Endometrial microvascular endothelial cells (primary cell): Measurements from ENCODE around the gene TEX9. TPM values are rescaled to one million over a fixed set of nuclear protein-coding genes. Genes with fewer than 3 reads are reported as not detected.
"Not testable (repeated sequence)": the region's sequence is repeated elsewhere in the genome, so short reads cannot be mapped to it uniquely, and the experiment has no call there.

Source experiments
- in situ Hi-C: cut with HindIII; loops from 2 replicates; pipeline ENCODE4 v1.10.0; 2017; ENCODE audit warnings: low sequenced_read_pairs, low pct_unique_long_range_greater_than_20kb; ENCODE audit errors: inconsistent ontology term
- total RNA-seq: library from RNA; depleted of rRNA; stranded (reverse); fragments of >200 nt; gene quantifications from one replicate; pipeline ENCODE4 v1.2.3, GENCODE V29; 2015; ENCODE audit errors: inconsistent ontology term

Gene TEX9
- 0.09 TPM for total RNA-seq

DNA sequence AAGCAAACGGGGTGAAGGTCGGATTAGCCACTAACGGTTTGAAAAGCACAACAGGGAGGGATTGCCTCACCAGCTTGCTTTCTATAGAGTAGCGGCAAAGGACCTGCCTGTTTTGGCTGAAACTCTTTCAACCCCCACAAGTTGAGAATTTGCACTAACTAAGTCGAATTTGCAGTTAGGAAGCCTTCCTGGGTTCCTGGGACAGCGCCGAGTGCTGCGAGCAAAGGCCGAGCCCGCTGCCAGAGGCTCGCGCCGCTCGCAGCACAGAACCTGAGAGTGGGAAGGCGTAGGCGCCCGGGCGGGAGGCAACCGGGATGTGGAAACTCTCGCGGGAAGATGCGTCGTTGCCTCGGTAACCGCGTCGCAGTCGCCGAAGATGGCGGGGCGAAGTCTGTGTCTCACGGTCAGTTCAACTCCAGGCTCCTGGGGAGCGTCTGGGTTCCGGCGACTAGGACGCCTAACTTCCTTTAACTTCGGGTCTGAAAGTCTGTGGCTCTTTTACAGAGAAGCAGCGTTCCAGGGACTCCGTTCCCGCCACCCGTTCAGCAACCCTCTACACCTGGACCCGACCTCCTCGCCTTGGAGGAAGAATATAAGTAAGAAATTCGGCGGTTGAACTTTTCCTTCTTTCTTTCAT, at the start of gene TEX9:
Gene TEX9 (plus strand): TSS at position 352 of the 637 bp plus-strand sequence. CDS start 25 bp downstream, at position 377.
- in situ Hi-C loops = no loop called here

DNA sequence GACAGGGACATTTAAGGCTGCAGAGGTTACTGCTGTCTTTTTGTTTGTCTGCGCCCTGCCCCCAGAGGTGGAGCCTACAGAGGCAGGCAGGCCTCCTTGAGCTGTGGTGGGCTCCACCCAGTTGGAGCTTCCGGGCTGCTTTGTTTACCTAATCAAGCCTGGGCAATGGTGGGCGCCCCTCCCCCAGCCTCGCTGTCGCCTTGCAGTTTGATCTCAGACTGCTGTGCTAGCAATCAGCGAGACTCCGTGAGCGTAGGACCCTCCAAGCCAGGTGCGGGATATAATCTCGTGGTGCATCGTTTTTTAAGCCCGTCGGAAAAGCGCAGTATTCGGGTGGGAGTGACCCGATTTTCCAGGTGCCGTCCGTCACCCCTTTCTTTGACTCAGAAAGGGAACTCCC, 48.7 kb upstream of the TEX9 start:
- in situ Hi-C loops = not testable (repeated sequence)

DNA sequence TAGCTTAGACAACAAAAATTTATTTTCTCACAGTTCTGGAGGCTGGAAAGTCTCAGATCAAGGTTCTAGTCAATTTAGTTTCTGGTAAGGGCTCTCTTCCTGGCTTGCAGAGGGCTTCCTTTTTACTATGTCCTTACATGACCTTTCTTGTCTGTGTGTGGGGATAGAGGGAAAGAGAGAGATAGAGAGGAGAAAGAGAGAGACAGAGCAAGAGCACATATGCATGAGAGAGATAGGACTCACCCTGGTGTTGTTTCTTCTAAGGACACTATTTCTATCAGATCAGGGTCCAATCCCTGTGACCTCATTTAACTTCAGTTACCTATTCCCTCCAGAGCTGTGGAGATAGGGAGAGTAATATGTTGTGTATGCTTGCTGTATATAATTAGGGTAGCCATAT, 44.9 kb upstream of the TEX9 start:
- in situ Hi-C loops = no loop called here

DNA sequence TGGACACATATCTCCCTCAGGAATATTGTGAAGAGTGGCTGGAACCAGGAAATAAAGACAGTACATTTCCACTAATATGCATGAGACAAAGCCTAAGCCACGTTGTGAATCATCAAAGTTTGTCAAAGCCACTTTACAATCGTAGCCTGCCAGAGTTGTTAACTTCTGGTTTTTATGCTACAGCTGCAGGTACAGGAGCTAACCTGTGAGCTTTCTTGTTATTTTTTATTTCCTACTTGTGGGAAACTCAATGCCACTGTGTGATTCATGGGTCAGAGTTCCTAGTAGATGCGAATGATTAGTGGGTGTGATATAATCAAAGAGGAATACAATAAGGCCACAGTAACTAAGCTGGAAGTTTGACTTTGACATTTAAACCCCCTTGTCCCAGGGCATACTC, 44.4 kb upstream of the TEX9 start:
- in situ Hi-C loops = no loop called here

DNA sequence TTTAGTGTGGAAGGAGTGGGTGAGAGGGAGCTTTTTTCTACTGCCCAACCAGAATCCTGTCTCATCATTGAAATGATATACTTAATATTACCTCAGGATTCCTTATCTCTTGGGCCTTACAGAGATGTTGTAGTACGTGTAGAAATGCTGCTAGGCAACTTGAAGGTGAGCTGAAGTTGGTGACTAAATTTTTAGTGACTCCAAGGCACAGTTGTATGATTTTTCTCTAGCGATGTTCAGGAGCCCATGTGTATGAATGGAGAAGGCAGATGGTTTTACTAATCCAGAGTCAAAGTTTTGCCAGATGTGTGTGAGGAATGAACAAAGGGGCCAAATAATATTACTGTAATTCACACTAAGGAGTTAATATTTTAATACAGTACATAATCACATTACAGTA, 42.8 kb upstream of the TEX9 start:
- in situ Hi-C loops = no loop called here

DNA sequence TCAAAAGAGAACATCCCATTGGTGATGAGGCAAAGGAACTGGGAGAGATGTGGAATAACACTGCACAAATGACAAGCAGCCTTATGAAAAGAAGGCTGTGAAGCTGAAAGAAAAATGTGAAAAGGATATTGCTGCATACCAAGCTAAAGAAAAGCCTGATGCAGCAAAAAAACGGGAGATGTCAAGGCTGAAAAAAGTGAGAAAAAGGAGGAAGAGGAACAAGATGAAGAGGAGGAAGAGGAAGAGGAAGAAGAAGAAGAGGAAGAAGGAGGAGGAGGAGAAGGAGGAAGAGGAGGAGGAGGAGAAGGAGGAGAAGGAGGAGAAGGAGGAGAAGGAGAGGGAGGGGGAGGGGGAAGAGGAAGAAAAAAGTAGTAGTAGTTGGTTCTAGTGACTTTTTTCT, 41.8 kb upstream of the TEX9 start:
- in situ Hi-C loops = no loop called here

DNA sequence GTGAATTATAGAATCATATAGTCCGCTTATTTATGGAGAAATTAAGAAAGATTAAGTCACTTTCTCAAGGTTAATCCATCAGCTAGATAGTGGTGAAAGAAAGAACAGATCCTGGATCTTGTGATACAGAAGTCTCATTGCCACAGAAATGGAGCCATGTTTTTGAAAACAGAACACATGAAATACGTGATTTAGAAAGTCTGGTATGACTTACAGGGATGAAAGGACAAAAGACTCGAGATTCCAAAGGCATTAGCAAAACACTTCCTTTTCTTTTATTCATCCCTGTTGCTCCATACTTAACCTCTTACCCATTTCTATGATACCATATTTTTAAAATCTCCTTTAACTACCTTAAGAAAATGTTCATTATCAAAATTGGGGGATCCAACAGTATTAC, 40.0 kb upstream of the TEX9 start:
- in situ Hi-C loops = no loop called here

DNA sequence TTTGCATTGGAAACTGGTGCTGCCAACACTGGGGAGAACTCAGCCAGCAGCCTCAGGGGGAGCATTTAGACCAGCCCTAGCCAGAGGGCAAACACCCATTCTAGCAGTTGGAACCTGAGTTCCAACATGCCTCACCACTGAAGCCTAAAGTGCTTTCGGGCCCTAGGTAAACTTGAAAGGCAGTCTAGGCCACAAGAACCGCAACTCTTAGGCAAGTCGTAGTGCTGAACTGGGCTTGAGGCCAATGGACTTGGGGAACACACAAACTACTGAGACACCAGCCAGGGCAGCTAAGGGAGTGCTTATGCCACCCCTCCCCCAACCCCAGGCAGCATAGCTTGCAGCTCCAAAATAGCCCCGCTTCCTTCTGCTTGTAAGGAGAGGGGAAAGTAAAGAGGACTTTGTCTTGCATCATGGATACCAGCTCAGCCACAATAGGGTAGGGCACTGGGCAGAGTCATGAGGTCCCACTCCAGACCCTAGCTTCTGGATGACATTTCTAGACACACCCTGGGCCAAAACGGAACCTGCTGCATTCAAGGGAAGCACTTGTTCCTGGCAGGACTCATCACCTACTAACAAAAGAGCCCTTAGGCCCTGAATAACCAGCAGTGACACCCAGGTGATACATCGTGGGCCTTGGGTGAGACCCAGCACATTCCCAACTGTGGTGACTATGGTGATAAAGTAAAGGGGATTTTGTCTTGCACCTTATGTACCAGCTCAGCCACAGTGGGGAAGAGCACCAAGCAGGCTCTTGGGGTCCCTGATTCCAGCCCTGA, 37.3 kb upstream of the TEX9 start:
- in situ Hi-C loops = no loop called here

DNA sequence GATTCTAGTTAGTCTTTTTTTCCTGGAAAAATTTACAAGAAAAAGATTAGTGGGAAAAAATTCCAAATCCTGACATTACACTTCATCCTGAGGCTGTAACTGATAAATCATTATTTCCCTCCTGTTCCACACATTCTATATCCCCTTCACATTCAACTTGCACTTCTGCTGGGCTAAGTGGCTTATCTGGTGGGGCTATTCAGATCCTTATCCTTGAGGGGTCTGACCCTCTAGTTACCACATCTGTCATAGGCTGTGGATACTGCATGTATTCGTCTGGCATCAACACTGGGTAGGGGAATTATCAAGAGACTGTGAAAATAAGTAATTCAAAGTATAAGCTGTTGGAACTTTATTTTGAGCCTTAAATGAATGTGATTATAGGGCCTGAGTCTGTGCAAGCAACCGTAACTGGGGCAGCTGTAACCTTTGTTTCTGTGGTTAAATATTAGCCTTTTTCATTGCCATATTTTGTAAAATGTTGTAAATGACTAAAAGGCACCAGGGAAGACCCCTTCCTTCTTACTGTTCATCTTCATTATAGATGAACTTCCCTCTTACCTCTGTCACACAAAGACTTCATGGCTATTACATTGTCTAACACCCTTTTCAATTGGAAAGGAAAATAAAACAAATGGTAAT, 28.0 kb upstream of the TEX9 start:
- in situ Hi-C loops = no loop called here

DNA sequence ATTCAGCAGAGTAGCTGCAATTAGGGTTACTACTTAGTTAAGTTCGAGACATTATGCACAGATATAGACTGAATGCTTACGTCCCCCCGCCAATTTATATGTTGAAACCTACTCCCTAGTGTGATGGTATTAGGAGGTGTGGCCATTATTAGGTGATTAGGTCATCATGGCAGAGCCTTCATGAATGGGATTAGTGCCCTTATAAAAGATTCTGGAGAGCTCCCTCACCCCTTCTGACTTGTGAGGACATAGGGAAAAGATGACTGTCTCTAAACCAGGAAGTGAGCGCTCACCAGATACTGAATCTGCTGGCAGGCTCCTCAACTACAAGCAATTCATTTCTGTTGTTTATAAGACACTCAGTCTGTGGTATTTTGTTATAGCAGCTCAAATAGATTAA, 25.6 kb upstream of the TEX9 start:
- in situ Hi-C loops = no loop called here

DNA sequence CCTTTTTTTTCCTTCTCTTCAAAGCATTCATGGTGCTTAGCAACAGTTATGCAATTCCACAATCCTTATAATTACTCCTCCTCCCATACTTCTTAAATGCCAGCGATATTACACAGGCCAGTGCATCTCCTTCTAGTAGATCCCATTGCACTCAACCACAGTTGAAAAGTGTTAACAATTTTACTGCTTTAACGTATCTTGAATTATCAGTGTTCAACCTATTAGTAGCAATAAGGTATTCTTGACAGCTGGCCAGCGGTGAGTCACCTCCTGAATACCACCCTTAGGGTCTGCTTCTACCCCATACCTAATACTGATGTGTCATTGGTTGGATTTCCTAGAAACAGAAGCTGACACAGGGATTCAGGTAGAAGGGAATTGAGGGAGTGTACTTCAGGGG, 24.0 kb upstream of the TEX9 start:
- in situ Hi-C loops = no loop called here

DNA sequence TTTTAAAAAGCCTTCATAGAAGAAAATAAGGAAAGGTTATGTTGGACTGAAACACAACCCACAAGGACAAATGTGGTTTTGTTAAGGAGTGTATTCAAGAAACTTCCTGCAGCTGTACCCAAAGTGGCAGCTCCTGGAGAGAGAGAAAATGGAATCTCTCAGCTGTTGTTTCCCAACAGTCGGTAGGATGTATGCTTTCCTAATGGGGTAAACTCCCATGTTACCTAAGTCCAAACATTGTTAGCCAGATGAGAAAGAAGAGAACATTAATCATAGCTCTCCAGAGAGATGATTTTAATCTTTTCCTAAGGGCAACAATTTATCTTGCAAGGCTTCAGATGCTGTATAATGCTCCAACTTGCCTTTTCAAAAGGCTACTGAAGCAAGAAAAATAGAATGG, 22.6 kb upstream of the TEX9 start:
- in situ Hi-C loops = no loop called here

DNA sequence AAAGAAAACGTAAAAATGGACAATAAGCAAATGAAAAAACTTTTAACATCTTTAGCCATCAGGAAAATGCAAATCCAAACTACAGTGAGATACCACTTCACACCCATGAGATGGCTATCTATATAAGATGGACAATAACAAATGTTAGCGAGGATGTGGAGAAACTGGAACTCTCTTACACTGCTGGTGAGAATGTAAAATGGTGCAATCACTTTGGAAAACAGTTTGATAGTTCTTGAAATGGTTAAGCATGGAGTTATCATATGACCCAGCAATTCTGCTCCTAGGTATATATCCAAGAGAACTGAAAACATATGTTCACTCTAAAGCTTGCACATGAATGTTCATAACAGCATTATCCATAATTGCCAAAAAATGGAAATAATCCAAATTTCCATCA, 21.3 kb upstream of the TEX9 start:
- in situ Hi-C loops = no loop called here

DNA sequence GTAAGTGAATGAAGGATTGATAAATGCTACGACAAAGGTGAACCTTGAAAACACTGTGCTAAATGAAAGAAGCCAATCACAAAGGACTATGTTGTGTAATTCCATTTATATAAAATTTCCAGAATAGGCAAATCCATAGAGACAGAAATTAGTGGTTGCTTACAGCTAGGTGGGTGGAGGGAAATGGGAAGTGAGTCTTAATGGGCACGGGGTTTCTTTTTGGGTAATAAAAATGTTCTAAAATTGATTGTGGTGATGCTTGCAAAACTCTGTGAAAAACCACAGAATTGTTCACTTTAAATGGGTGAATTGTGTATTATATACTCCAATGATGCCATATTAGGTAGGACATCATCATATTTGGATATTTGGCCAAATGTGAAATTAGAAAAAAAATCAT, 20.9 kb upstream of the TEX9 start:
- in situ Hi-C loops = no loop called here

DNA sequence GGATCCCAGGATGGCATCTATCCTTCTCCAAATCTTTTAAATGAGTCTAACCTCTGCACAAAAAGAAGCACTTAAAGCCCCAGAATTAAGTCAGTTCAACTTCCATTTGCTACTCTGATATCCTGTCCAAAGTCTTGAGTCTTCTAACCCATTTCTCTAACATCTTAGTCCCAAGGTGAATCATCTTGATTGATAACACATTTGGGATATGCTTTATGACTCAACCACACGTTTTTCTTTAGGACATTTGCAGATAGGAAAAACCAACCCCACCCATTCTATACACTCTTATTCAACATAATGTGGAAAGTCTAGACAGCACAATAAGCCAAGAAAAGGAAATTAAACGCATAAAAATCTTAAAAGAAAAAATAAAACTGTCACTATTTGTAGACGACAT, 18.8 kb upstream of the TEX9 start:
- in situ Hi-C loops = no loop called here

DNA sequence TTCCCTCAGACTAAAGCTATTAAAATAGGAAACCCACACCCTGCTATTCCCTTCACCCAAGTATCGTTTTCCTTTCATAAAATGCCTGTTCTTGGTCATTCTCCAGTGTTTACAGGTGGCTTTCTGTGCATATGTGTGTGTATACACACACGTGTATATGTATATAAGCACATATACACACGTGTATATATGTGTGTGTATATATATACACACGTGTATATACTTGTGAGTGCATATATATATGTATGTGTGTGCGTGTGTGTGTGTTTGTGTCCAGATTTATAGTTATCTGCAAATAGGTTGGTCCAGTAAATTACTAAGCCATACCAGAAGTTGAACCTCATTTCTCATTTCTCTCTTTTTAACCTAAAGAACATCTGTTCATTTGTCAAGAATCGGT, 15.7 kb upstream of the TEX9 start:
- in situ Hi-C loops = no loop called here

DNA sequence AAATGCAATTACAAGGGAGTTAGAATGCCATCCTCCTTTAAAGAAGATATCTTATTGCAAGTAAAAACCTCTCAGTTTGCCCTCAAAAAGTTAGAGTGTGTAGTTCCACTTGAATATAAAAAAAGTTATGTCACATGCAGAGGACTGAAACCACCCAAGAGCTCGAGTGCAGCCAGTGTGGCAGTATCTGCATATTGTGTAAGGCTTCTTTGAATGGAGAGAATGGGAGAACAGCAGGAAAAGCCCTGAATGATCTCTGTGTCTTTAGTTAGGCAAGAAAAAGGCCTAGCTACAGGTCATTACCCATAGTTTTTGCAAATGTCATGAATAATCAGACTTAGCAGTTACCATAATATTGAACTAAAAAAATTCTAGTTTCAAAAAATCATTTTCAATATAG, 13.9 kb upstream of the TEX9 start:
- in situ Hi-C loops = no loop called here

DNA sequence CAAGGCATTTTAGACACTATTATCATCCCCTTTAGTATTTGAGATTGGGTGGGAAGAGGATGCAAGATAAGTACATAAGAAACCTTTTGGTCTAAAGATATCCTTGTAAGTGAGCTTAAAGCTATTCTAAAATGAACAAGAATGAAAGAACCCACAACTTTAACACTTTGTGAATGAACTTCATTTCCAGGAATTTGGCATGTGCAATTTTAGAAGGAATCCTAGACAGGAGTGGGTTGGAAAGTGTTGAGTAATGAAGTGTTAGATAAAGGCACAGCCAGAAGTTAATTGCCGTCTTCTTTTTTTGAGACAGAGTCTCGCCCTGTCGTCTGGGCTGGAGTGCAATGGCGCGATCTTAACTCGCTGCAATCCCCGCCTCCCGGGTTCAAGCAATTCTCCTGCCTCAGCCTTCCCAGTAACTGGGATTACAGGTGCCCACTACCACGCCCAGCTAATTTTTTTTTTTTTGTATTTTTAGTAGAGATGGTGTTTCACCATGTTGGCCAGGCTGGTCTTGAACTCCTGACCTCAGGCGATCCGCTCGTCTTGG, 13.2 kb upstream of the TEX9 start:
- in situ Hi-C loops = no loop called here

DNA sequence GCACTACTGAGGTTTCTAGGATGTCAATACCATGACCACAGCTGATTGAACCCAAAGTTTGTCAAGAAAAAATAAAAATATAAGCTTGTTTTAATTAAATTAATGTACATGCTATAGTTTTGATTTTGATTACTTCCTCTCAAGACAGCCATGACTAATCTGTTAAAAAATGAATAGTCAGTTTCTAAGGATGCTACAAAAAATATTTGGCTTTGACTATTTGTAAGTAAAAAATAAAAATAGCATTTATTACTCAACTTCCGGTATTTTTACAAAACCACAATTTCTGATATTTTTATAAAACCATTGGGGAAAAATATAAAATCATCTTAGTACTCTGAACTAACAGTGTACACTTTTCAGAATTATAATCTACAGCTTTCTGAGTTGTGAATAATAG, 12.1 kb upstream of the TEX9 start:
- in situ Hi-C loops = no loop called here

DNA sequence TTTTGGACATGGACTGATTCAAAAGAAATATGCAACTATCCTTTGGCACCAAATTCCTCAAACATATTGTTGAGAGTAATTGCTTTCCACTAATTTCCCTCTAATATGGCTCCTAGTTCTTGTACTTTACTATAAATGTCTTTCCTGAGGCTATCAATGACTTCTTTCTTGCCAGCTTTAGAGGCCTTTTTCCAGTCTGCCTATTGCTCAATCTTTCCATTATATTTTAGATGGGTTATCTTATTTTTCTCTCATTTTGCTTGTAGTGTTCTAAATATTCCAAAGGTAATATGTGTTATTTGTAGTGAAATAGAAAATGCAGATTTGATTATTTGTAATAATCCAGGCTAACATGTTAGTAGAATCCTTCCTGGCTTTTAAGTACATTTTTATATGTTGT, 11.5 kb upstream of the TEX9 start:
- in situ Hi-C loops = no loop called here
